ENCODE data around the gene ZNF324B.

- TF ChIP-seq CUX1 (IDR thresholded peaks at IDR 0.05; ENCODE audit: insufficient replicate concordance, low read depth, low read length) (no peak), CEBPB (IDR thresholded peaks at IDR 0.05; ENCODE audit: borderline replicate concordance in 1 of 2, low read depth in 2 of 2, low read length in 2 of 2) (no peak), JUNB (IDR thresholded peaks at IDR 0.05) (no peak), POLR2AphosphoS5 (IDR thresholded peaks at IDR 0.05; ENCODE audit: low read length) (no peak), CBFB (IDR thresholded peaks at IDR 0.05; ENCODE audit: low read depth) (no peak), TCF12 (IDR thresholded peaks at IDR 0.05; ENCODE audit: low read depth, low read length) (no peak), PAX5 (IDR thresholded peaks at IDR 0.05; ENCODE audit: borderline replicate concordance, low read depth, low read length) (no peak), RCOR1 (conservative IDR thresholded peaks at IDR 0.05; ENCODE audit: low read depth, low read length) (no peak)
- TF ChIP-seq, protein P1, sequence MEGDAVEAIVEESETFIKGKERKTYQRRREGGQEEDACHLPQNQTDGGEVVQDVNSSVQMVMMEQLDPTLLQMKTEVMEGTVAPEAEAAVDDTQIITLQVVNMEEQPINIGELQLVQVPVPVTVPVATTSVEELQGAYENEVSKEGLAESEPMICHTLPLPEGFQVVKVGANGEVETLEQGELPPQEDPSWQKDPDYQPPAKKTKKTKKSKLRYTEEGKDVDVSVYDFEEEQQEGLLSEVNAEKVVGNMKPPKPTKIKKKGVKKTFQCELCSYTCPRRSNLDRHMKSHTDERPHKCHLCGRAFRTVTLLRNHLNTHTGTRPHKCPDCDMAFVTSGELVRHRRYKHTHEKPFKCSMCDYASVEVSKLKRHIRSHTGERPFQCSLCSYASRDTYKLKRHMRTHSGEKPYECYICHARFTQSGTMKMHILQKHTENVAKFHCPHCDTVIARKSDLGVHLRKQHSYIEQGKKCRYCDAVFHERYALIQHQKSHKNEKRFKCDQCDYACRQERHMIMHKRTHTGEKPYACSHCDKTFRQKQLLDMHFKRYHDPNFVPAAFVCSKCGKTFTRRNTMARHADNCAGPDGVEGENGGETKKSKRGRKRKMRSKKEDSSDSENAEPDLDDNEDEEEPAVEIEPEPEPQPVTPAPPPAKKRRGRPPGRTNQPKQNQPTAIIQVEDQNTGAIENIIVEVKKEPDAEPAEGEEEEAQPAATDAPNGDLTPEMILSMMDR (IDR thresholded peaks at IDR 0.05 in 2 of 3, conservative IDR thresholded peaks at IDR 0.05 in 1 of 3; ENCODE audit: control insufficient read depth in 2 of 3, extremely low read depth in 1 of 3, insufficient read depth in 1 of 3, low read depth in 3 of 3, low read length in 3 of 3), result no peak
- TF ChIP-seq, protein P2, sequence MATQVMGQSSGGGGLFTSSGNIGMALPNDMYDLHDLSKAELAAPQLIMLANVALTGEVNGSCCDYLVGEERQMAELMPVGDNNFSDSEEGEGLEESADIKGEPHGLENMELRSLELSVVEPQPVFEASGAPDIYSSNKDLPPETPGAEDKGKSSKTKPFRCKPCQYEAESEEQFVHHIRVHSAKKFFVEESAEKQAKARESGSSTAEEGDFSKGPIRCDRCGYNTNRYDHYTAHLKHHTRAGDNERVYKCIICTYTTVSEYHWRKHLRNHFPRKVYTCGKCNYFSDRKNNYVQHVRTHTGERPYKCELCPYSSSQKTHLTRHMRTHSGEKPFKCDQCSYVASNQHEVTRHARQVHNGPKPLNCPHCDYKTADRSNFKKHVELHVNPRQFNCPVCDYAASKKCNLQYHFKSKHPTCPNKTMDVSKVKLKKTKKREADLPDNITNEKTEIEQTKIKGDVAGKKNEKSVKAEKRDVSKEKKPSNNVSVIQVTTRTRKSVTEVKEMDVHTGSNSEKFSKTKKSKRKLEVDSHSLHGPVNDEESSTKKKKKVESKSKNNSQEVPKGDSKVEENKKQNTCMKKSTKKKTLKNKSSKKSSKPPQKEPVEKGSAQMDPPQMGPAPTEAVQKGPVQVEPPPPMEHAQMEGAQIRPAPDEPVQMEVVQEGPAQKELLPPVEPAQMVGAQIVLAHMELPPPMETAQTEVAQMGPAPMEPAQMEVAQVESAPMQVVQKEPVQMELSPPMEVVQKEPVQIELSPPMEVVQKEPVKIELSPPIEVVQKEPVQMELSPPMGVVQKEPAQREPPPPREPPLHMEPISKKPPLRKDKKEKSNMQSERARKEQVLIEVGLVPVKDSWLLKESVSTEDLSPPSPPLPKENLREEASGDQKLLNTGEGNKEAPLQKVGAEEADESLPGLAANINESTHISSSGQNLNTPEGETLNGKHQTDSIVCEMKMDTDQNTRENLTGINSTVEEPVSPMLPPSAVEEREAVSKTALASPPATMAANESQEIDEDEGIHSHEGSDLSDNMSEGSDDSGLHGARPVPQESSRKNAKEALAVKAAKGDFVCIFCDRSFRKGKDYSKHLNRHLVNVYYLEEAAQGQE (IDR thresholded peaks at IDR 0.05; ENCODE audit: low read depth, low read length), result no peak
These were observed 29.0 kb downstream of the ZNF324B start for GRCh38 chr19:58480481-58480830.
